A549 treated with GW870086 at 1 μM for 4 hours (cell line): ENCODE results near the gene MEI4. TPM values are rescaled to one million over a fixed set of nuclear protein-coding genes. Genes with fewer than 3 reads are reported as not detected.

Experiments used
- total RNA-seq: library from RNA; stranded (reverse); fragments of 200-300 nt; extraction: Qiagen RNA extraction; gene quantifications from 5 replicates; pipeline ENCODE4 v1.2.3, GENCODE V29; 2022; ENCODE audit warnings: low read depth

The MEI4 gene
- not detected in 5 replicates for total RNA-seq

GRCh38 chr6:77652739-77653138 is at the start of gene MEI4:
Gene MEI4, plus strand, starts transcription at chr6:77653039. Its CDS starts 37,633 bp downstream, at chr6:77690672.

Other genes starting within 250 kb of the MEI4 start
- gene HTR1B, start 189.5 kb upstream of the MEI4 start, total RNA-seq = 0.14 to 0.35 TPM (median 0.23 TPM) in 5 replicates